ENCODE results near the gene USP21. TPM values are rescaled to one million over a fixed set of nuclear protein-coding genes. Genes with fewer than 3 reads are reported as not detected.
A peak's percentile ranks its signal among the peaks of the same experiment; 100 is the strongest.

USP21 gene
- total and polyA plus RNA-seq, 2 of the 8 experiments (the other 6 are each of a cell fraction or from before 2014, with no cell fraction given): 23.9 to 36.3 TPM

GRCh38 chr1:161132410-161133219 lies 26.7 kb upstream of the USP21 start, which contains the start of gene DEDD (continued):
- peak; percentile 25 for TF ChIP-seq NANOG (IDR thresholded peaks at IDR 0.05; ENCODE audit: insufficient read depth, low read depth, low read length, poor library complexity, severe bottlenecking)
- TF ChIP-seq KDM4A (IDR thresholded peaks at IDR 0.05; ENCODE audit: low read depth, low read length, severe bottlenecking): peak; percentile 39
- TF ChIP-seq EZH2 (IDR thresholded peaks at IDR 0.05; ENCODE audit: low read depth, low read length, severe bottlenecking): no peak
- peak in 1 of 2 experiments; percentile 25; a peak in 1 of 4 replicates for TF ChIP-seq HDAC2 (IDR thresholded peaks at IDR 0.05; ENCODE audit: borderline replicate concordance in 1 of 2, low read depth in 2 of 2, low read length in 2 of 2)
- 0 out of 2 replicates have a peak, but pooled peaks have one; percentile 33 for TF ChIP-seq CREB1 (IDR thresholded peaks at IDR 0.05)
- peak; percentile 11 for TF ChIP-seq CTBP2 (IDR thresholded peaks at IDR 0.05; ENCODE audit: borderline replicate concordance, insufficient read depth, insufficient read length, low read length)
- 0 out of 2 replicates have a peak, but pooled peaks have one; percentile 12 for TF ChIP-seq TCF12 (IDR thresholded peaks at IDR 0.05; ENCODE audit: low read depth, low read length)
- TF ChIP-seq EP300 (IDR thresholded peaks at IDR 0.05; ENCODE audit: borderline replicate concordance in 1 of 2, low read depth in 2 of 2, low read length in 2 of 2): no peak; a peak in 1 of 3 replicates
- TF ChIP-seq RNF2 (IDR thresholded peaks at IDR 0.05; ENCODE audit: borderline replicate concordance, low read depth, low read length, missing control alignments, poor library complexity, severe bottlenecking): no peak
- TF ChIP-seq SP2 (IDR thresholded peaks at IDR 0.05; ENCODE audit: low read length): no peak
- TF ChIP-seq EGR1 (IDR thresholded peaks at IDR 0.05; ENCODE audit: borderline replicate concordance, low read depth, low read length): peak; percentile 56
